Lower lobe of right lung (tissue), 2 donors: ENCODE data around the gene PPTC7. TPM values are rescaled to one million over a fixed set of nuclear protein-coding genes. Genes with fewer than 3 reads are reported as not detected.
A peak's percentile ranks its signal among the peaks of the same experiment; 100 is the strongest.

Experiments
- ATAC-seq, 2 donors: fragments of 200-7000 bp; cut with Tn5 transposase; one replicate each; pipeline ENCODE4 v1.9.1; 2020 to 2022; ENCODE audit warnings: mild to moderate bottlenecking in 2 of 2, moderate library complexity in 2 of 2
- DNase-seq: peaks from one replicate; pipeline ENCODE4 v3.0.0-alpha.2; 2020
- H3K27ac ChIP-seq: fragments of 200-600 bp; one replicate; pipeline ENCODE4 v1.8.0; 2022
- H3K27me3 ChIP-seq: fragments of 200-600 bp; one replicate; pipeline ENCODE4 v1.8.0; 2022; ENCODE audit warnings: low read depth
- H3K36me3 ChIP-seq: fragments of 200-600 bp; one replicate; pipeline ENCODE4 v1.8.0; 2022; ENCODE audit warnings: mild to moderate bottlenecking
- H3K4me1 ChIP-seq: fragments of 200-600 bp; one replicate; pipeline ENCODE4 v1.8.0; 2022
- H3K4me3 ChIP-seq: fragments of 200-600 bp; one replicate; pipeline ENCODE4 v1.8.0; 2022; ENCODE audit warnings: mild to moderate bottlenecking
- H3K9me3 ChIP-seq: fragments of 200-600 bp; one replicate; pipeline ENCODE4 v1.8.0; 2022
- intact Hi-C: fragments of 100-400 bp; cut with DNase I; formaldehyde crosslinking; loops from one replicate; pipeline ENCODE4 v1.11.0; 2022
- total RNA-seq: library from RNA; stranded (reverse); fragmentation: NEBNext Ultra II Directional; extraction: Animal tissue kit (Norgen Biotek cat#: 25700); gene quantifications from one replicate; pipeline ENCODE4 v1.2.1, GENCODE V29; 2021
- TF ChIP-seq, protein P1 (sequence below): fragments of 200-600 bp; IDR thresholded peaks from one replicate; pipeline ENCODE4 v1.8.0; 2022; ENCODE audit warnings: antibody characterized with exemption, mild to moderate bottlenecking
- donor health status: DM: no; HTN: yes; CAD: no; lungs with severe emphysema.

The PPTC7 gene
- total RNA-seq, 1 donor from 2014 or later, result 23.6 TPM

DNA sequence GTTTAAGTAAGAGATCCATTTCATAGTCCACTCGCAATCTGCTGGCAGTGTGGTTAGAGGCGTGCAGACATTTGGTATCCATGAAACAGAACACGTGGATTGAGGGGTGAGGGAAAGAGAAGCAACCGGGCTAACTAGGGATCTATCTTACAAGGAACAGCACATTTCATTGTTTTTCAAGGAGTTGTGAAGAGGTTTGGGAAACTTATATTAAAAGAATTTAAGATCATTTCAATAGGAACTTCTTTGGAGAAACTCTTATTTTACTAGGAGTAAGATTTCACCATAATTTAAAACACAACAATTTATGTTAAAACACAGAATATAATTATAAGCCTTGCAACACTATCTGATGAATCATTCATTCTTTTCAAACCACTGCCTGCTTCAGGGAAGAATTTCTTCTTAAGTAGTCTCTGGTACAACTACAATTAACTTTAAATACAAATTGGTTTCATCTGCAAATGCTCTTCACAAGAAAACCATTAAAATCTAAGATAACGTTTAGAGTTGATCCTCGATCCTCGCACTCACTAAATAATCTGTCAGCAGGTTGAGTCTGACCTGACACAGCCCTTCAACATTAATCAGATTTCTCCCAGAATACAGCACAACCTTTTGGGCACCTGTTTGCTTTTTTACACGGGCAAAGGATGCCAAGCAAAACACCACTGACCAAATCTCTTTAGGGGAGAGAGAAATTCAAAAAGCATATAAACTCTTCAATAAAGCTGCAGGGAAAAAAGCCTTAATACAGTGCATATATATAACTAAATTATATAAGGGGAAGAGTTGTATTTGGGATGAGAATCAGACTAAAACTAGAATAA, 27.3 kb downstream of the PPTC7 start:
- Histone ChIP-seq H3K4me1 (peaks cover 30% of the 10 kb centered on the region), H3K27ac (no peak overlapping the region), H3K9me3 (no peaks in the 10 kb centered on the region), H3K36me3 (peaks cover 10% of the 10 kb centered on the region), H3K27me3 (no peaks in the 10 kb centered on the region), H3K4me3 (no peak overlapping the region)
- DNase-seq (no peak), ATAC-seq (peak; percentile 36 to 46)
- intact Hi-C loops, result no loop called here
- TF ChIP-seq, protein P1, sequence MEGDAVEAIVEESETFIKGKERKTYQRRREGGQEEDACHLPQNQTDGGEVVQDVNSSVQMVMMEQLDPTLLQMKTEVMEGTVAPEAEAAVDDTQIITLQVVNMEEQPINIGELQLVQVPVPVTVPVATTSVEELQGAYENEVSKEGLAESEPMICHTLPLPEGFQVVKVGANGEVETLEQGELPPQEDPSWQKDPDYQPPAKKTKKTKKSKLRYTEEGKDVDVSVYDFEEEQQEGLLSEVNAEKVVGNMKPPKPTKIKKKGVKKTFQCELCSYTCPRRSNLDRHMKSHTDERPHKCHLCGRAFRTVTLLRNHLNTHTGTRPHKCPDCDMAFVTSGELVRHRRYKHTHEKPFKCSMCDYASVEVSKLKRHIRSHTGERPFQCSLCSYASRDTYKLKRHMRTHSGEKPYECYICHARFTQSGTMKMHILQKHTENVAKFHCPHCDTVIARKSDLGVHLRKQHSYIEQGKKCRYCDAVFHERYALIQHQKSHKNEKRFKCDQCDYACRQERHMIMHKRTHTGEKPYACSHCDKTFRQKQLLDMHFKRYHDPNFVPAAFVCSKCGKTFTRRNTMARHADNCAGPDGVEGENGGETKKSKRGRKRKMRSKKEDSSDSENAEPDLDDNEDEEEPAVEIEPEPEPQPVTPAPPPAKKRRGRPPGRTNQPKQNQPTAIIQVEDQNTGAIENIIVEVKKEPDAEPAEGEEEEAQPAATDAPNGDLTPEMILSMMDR, result no peak

DNA sequence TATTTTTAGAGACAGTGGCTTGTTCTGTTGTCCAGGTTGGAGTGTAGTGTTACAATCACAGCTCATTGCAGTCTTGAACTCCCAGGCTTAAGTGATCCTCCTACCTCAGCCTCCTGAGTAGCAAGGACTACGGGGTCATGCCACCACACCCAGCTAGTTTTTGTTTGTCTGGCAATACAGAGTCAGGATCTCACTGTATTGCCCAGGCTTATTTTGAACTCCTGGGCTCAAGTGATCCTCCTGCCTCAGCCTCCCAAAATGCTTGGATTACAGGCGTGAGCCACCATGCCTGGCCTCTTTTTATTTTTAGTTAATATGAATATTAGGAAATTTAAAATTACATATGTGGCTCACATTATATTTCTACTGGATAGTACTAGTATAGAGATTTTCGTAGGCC, 28.9 kb downstream of the PPTC7 start:
- intact Hi-C loops, result no loop called here
- no peak for ATAC-seq
- no peak overlapping the region for H3K27ac ChIP-seq
- no peak for DNase-seq
- no peaks in the 10 kb centered on the region for H3K9me3 ChIP-seq
- no peak overlapping the region for H3K4me3 ChIP-seq
- TF ChIP-seq, protein P1, result no peak
- H3K36me3 ChIP-seq, result peaks cover 18% of the 10 kb centered on the region
- H3K4me1 ChIP-seq, result peaks cover 29% of the 10 kb centered on the region
- H3K27me3 ChIP-seq, result no peaks in the 10 kb centered on the region

DNA sequence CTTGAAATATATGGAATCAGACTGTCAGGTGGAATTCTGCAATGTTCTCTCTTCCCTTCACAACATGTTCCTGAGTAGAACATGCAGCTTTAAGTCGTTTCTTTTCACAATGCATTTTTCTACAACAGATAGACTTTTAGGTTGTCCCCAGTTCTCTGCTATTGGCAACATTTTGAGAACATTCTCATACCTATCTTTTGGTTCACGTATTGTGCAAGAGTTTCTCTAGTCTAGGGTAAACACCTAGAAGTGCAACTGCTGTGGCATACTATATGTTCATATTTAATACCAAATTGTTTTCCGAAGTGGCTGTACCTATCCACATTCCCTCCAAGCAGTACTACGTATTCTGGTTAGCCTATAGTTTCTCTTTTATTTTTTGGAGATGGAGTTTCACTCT, 32.1 kb downstream of the PPTC7 start:
- Histone ChIP-seq H3K4me3 (no peak overlapping the region), H3K27me3 (no peaks in the 10 kb centered on the region), H3K4me1 (peaks cover 28% of the 10 kb centered on the region), H3K9me3 (no peaks in the 10 kb centered on the region), H3K36me3 (peaks cover 21% of the 10 kb centered on the region), H3K27ac (no peak overlapping the region)
- TF ChIP-seq, protein P1, result no peak
- intact Hi-C loops, result no loop called here
- DNase-seq (no peak), ATAC-seq (no peak)

DNA sequence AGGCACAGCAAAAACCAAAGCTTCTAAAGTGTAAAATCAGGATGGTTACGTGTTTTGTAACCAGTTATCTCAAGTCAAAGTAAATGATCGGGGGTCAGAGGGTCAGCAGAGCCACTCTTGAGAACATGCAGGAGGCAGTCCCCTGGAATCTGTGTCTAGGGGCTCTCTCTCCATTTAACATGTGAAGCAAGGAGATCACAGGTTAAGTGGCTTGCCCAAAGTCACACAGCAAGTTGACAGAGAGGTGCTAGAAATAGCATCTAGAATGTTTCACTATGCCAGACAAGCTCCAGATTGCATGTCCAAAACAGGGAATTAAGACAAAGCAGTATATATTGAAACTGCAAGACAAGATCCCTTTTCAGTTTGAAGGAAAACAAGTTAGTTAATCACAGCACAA, 33.4 kb downstream of the PPTC7 start:
- no peak for DNase-seq
- H3K4me1 ChIP-seq, result peaks cover 26% of the 10 kb centered on the region
- TF ChIP-seq, protein P1, result no peak
- ATAC-seq, result no peak
- intact Hi-C loops, result no loop called here
- H3K36me3 ChIP-seq, result peaks cover 33% of the 10 kb centered on the region
- no peak overlapping the region for H3K27ac ChIP-seq
- no peaks in the 10 kb centered on the region for H3K9me3 ChIP-seq
- H3K4me3 ChIP-seq, result no peak overlapping the region
- no peaks in the 10 kb centered on the region for H3K27me3 ChIP-seq

DNA sequence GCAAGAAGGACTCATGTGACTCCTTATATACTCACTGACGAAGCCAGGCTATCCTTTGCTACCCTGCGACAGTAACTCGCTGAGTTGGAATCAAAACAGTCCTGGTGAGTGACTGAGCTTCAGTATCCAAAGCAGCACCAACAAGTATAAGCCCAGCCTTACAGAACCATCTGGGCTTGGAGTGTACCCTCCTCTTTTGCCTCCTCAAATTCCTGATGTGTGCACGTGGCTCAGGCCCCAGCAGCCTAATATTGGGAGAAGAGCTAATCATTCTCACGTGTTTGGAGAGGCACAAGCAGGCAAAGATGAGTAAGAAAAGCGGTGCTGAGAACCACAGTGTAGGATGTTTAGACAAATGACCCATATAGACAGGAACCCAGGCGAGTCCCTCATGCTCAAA, 34.4 kb downstream of the PPTC7 start:
- intact Hi-C loops, result no loop called here
- H3K9me3 ChIP-seq, result no peaks in the 10 kb centered on the region
- TF ChIP-seq, protein P1, result no peak
- no peak overlapping the region for H3K27ac ChIP-seq
- peaks cover 29% of the 10 kb centered on the region for H3K4me1 ChIP-seq
- ATAC-seq, result no peak
- no peak for DNase-seq
- no peaks in the 10 kb centered on the region for H3K27me3 ChIP-seq
- no peak overlapping the region for H3K4me3 ChIP-seq
- H3K36me3 ChIP-seq, result peaks cover 38% of the 10 kb centered on the region
